ENCODE data around the gene TAS2R38.

TAS2R38 gene

DNA sequence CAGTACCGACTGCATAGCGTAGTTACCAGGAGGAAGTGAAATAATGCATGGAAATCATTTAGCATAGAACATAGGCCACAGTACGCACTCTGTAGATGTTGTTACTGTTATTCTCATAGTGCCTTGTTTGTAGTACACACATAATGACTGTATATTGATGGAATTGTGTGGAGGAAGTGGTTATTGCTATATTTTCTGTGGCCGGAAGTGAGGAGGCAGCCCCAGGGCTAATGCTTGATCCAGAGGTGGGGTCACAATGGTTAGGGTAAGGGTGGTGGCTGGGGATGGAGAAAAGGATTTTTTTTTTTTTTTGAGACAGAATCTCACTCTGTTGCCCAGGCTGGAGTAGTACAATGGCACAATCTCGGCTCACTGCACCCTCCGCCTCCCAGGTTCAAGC lies 17.6 kb upstream of the TAS2R38 start:
- TF ChIP-seq GATA3 (IDR thresholded peaks at IDR 0.05; ENCODE audit: low read depth, low read length) (no peak), GATA2 (IDR thresholded peaks at IDR 0.05; ENCODE audit: low read depth, low read length) (no peak)

DNA sequence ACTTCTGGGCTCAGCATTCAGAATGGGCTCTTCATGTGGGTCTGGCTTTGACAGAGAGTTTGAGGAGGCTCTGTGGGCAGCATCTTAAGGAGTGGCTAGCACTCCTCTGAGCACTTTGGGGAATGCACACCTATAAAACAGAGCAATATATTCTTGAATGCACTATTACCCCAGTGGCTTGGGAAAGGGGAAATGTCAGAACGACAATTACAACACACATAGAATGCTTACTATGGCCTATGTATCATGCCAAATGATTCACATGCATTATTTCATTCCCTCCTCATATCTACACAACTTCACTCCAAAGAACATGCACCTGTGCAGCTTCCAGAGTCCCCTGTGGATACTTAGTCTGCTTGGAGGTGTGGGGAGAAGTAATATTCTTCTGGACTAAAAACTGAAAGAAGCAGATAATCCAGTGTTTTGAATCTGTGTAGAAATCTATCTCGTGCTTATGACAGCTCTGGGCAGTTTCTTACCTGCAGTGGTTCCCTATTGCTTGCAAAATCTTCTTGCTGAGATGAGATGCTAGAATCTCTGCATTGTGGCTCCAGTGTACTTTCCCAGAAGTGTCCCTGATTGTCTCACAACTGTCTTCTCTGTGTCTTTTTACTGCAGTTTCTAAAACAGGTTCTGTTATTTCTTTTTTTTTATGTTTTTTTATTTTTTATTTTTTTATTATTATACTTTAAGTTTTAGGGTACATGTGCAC lies 16.6 kb upstream of the TAS2R38 start:
- TF ChIP-seq GATA2 (IDR thresholded peaks at IDR 0.05; ENCODE audit: low read depth, low read length) (no peak), GATA3 (IDR thresholded peaks at IDR 0.05; ENCODE audit: low read depth, low read length) (no peak)

GRCh38 chr7:141986923-141987322 lies 13.3 kb upstream of the TAS2R38 start:
- no peak for TF ChIP-seq GATA3 (IDR thresholded peaks at IDR 0.05; ENCODE audit: low read depth, low read length)
- no peak for TF ChIP-seq GATA2 (IDR thresholded peaks at IDR 0.05; ENCODE audit: low read depth, low read length)

- TF ChIP-seq GATA3 (IDR thresholded peaks at IDR 0.05; ENCODE audit: low read depth, low read length) (no peak), GATA2 (IDR thresholded peaks at IDR 0.05; ENCODE audit: low read depth, low read length) (no peak)
These were observed 6.0 kb upstream of the TAS2R38 start for GRCh38 chr7:141979568-141979967.

DNA sequence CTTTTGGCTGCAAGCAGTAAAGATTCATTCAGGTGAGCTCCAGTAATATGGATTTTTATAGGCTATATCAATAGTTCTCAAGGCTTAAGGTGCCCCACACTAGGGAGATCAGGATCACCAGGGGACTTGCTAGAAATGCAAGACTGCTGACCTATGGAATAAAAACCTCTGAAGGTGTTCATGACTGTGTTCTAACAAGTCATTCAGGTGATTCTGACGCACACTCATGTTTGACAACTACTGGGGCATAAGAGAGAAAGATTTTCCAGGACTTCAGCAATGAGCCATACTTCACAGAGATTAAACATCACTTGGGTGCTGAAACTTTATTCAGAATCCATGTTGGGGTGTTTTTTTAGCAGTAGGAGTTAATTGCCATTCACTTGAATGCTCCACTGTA lies 4.8 kb upstream of the TAS2R38 start:
- TF ChIP-seq GATA2 (IDR thresholded peaks at IDR 0.05; ENCODE audit: low read depth, low read length) (no peak), GATA3 (IDR thresholded peaks at IDR 0.05; ENCODE audit: low read depth, low read length) (no peak)

GRCh38 chr7:141976524-141977245 lies 3.1 kb upstream of the TAS2R38 start:
- no peak for TF ChIP-seq GATA2 (IDR thresholded peaks at IDR 0.05; ENCODE audit: low read depth, low read length)
- no peak for TF ChIP-seq GATA3 (IDR thresholded peaks at IDR 0.05; ENCODE audit: low read depth, low read length)

DNA sequence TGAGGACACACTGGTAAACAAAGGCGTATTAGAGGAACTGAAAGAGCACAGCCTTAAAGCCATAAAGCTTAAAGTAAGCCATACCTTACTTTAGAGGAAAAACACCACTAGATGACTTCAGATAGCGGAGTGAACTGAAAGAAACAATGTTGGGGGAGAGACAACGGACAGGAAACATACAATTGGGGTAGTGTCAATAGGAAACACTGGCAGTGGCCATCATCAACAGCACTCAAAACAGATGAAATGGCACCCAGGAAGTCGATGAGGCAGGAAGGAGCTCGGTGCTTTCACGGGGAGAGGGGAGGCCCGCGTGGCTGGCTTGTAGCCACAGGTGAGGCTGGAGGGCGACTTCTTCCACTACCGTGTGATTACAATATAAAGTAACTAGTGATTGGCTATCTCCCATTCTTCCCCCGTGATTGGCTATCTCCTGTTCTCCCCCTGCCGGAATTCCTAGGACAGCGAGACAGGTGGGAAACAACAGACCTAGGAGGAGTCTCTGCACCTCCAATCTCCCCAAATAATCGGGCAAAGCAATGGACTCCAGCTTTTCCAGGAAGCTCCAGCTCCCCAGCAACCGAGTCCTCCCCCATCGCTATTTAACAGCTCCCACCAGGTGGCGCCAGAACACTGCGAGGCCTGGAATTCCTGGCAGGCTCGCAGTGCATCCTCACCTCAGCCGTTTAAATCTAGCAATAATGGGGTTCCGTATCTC lies 2.4 kb upstream of the TAS2R38 start:
- TF ChIP-seq GATA2 (IDR thresholded peaks at IDR 0.05; ENCODE audit: low read depth, low read length) = no peak
- TF ChIP-seq GATA3 (IDR thresholded peaks at IDR 0.05; ENCODE audit: low read depth, low read length) = no peak

GRCh38 chr7:141974831-141975230 lies 1.3 kb upstream of the TAS2R38 start:
- TF ChIP-seq GATA2 (IDR thresholded peaks at IDR 0.05; ENCODE audit: low read depth, low read length) (no peak), GATA3 (IDR thresholded peaks at IDR 0.05; ENCODE audit: low read depth, low read length) (no peak)

GRCh38 chr7:141960687-141961422 lies 12.7 kb downstream of the TAS2R38 start:
- TF ChIP-seq GATA2 (IDR thresholded peaks at IDR 0.05; ENCODE audit: low read depth, low read length) (no peak), GATA3 (IDR thresholded peaks at IDR 0.05; ENCODE audit: low read depth, low read length) (no peak)

DNA sequence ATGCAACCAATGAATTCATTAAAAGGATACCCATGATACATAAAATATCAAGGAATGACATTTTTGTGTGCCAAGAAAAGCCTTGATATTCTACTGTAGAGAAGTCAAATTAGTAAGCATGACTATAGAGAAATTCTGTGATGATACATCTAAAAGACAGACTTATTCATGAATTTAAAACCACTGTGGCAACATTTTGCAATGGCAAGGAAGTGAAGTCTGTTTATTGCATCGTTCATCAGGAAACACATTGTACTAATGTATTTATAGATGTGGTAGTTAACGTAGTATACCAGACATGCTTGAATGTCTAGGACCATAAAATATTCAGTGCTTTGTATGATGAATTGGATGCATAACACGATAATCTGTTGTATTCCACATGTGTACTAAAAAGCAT lies 17.5 kb downstream of the TAS2R38 start:
- TF ChIP-seq GATA3 (IDR thresholded peaks at IDR 0.05; ENCODE audit: low read depth, low read length) (no peak), GATA2 (IDR thresholded peaks at IDR 0.05; ENCODE audit: low read depth, low read length) (no peak)

DNA sequence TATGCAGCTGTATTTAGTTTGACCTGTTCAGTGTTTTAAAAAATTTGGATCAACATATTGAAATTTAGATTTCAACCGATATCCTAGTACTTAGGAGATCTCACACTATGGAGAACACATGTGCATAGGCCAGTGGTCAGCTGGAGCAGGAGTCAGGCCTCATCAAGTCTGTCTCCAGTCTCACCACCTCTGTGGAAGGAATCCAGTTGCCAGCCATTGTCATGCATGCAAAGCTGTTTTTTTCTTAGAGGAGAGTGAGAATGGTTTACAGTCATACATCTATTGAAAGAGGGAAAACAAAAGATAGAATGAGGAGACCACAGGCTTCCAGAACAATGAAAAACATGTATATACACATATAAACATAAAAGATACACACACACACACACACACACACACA lies 19.2 kb downstream of the TAS2R38 start:
- TF ChIP-seq GATA2 (IDR thresholded peaks at IDR 0.05; ENCODE audit: low read depth, low read length) (no peak), GATA3 (IDR thresholded peaks at IDR 0.05; ENCODE audit: low read depth, low read length) (no peak)

DNA sequence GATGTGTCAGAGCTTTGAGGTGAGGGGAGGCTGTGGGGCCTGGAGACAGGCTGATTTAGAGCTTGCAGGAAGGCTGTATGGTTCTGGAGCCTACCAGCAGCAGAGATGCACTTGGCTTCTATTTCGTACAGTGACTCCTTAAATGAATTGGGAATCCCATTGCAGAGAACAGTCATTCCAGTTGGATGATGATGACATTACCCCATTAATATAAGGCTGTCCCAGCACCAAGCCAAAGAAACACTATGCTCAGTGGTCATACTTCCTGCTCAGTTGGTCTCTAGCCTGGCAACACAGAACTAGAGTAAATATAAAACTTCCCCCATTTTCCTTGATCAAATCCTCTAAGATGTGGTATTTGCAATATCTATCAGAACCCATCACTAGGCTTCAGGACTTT lies 21.1 kb downstream of the TAS2R38 start:
- TF ChIP-seq GATA2 (IDR thresholded peaks at IDR 0.05; ENCODE audit: low read depth, low read length) = no peak

GRCh38 chr7:141950806-141951205 lies 22.8 kb downstream of the TAS2R38 start:
- TF ChIP-seq GATA2 (IDR thresholded peaks at IDR 0.05; ENCODE audit: low read depth, low read length) (no peak), GATA3 (IDR thresholded peaks at IDR 0.05; ENCODE audit: low read depth, low read length) (no peak)

GRCh38 chr7:141949911-141950310 lies 23.7 kb downstream of the TAS2R38 start:
- no peak for TF ChIP-seq GATA2 (IDR thresholded peaks at IDR 0.05; ENCODE audit: low read depth, low read length)

Measured in SH-SY5Y (cell line).